Neuronal stem cell (in vitro differentiated cells): ENCODE results near the gene DDX39B.
A peak's percentile ranks its signal among the peaks of the same experiment; 100 is the strongest.

Source experiments
- DNase-seq: peaks from one replicate; pipeline ENCODE4 v3.0.0-alpha.2; 2013; ENCODE audit warnings: low spot score
- H2AFZ ChIP-seq: one replicate; pipeline ENCODE4 v1.6.1; 2013; ENCODE audit warnings: mild to moderate bottlenecking, low read length, inconsistent platforms
- H2AK5ac ChIP-seq: 2 replicates; pipeline ENCODE4 v1.6.1; 2013; ENCODE audit warnings: low read depth, mild to moderate bottlenecking, inconsistent platforms, low read length, moderate library complexity, mixed read lengths
- H2BK120ac ChIP-seq: 2 replicates; pipeline ENCODE4 v1.6.1; 2013; ENCODE audit warnings: low read depth, mild to moderate bottlenecking, inconsistent platforms, low read length, moderate library complexity, mixed read lengths
- H2BK12ac ChIP-seq: one replicate; pipeline ENCODE4 v1.6.1; 2013; ENCODE audit warnings: low read length, inconsistent platforms
- H2BK15ac ChIP-seq: 2 replicates; pipeline ENCODE4 v1.6.1; 2013; ENCODE audit warnings: mild to moderate bottlenecking, low read length, inconsistent platforms, mixed read lengths
- H2BK5ac ChIP-seq: one replicate; pipeline ENCODE4 v1.6.1; 2013; ENCODE audit warnings: inconsistent platforms, mild to moderate bottlenecking, low read length, moderate library complexity
- H3K14ac ChIP-seq: one replicate; pipeline ENCODE4 v1.6.1; 2013; ENCODE audit warnings: low read length, inconsistent platforms
- H3K18ac ChIP-seq: 2 replicates; pipeline ENCODE4 v1.6.1; 2013; ENCODE audit warnings: low read length, inconsistent platforms
- H3K23ac ChIP-seq: 2 replicates; pipeline ENCODE4 v1.6.1; 2013; ENCODE audit warnings: low read depth, mild to moderate bottlenecking, mixed read lengths, low read length, inconsistent platforms; ENCODE audit not compliant: poor library complexity
- H3K27ac ChIP-seq: replicated peaks from 3 replicates; pipeline ENCODE4 v1.5.1; 2013; ENCODE audit warnings: low read length, inconsistent platforms
- H3K27me3 ChIP-seq, 3 experiments: 2 replicates each; pipeline ENCODE4 v1.6.1; 2013; ENCODE audit warnings: low read length in 3 of 3, mild to moderate bottlenecking in 2 of 3, inconsistent platforms in 1 of 3, low read depth in 1 of 3, mixed read lengths in 1 of 3, moderate library complexity in 1 of 3; ENCODE audit not compliant: control insufficient read depth in 3 of 3, insufficient read depth in 3 of 3
- H3K36me3 ChIP-seq, 2 donors: replicated peaks in 1 of 2; 2 replicates each; pipeline ENCODE4 v1.6.1; 2013; ENCODE audit warnings: low read length in 2 of 2; ENCODE audit not compliant: control insufficient read depth in 2 of 2, insufficient read depth in 2 of 2
- H3K4ac ChIP-seq: 2 replicates; pipeline ENCODE4 v1.6.1; 2013; ENCODE audit warnings: inconsistent platforms, mild to moderate bottlenecking, low read length, moderate library complexity
- H3K4me1 ChIP-seq, 2 donors: 1 replicate in 1 of 2; 2 replicates in 1 of 2; pipeline ENCODE4 v1.6.1; 2013; ENCODE audit warnings: low read length in 2 of 2, low read depth in 1 of 2; ENCODE audit not compliant: control insufficient read depth in 2 of 2, insufficient read depth in 1 of 2
- H3K4me2 ChIP-seq: one replicate; pipeline ENCODE4 v1.6.1; 2013; ENCODE audit warnings: mild to moderate bottlenecking, low read length, inconsistent platforms; ENCODE audit not compliant: insufficient read depth, poor library complexity, severe bottlenecking
- H3K4me3 ChIP-seq, 2 donors: 2 replicates each; pipeline ENCODE4 v1.5.1; 2013; ENCODE audit warnings: low read length in 2 of 2, mild to moderate bottlenecking in 2 of 2, inconsistent platforms in 1 of 2, moderate library complexity in 1 of 2
- H3K79me1 ChIP-seq: one replicate; pipeline ENCODE4 v1.6.1; 2013; ENCODE audit warnings: low read depth, mild to moderate bottlenecking, inconsistent platforms, low read length, moderate library complexity
- H3K9ac ChIP-seq: one replicate; pipeline ENCODE4 v1.6.1; 2013; ENCODE audit warnings: mild to moderate bottlenecking, low read depth, low read length, inconsistent platforms; ENCODE audit not compliant: poor library complexity
- H3K9me3 ChIP-seq, 2 donors: replicated peaks in 1 of 2; 2 replicates each; pipeline versions ENCODE3 to v1.6.1; 2013; ENCODE audit warnings: low read length in 2 of 2, mild to moderate bottlenecking in 2 of 2, inconsistent platforms in 1 of 2, low read depth in 1 of 2, mixed read lengths in 1 of 2, moderate library complexity in 1 of 2; ENCODE audit not compliant: control insufficient read depth in 2 of 2, insufficient read depth in 1 of 2
- H4K8ac ChIP-seq: one replicate; pipeline ENCODE4 v1.6.1; 2013; ENCODE audit warnings: low read depth, mild to moderate bottlenecking, inconsistent platforms, low read length, moderate library complexity
- H4K91ac ChIP-seq: one replicate; pipeline ENCODE4 v1.6.1; 2013; ENCODE audit warnings: low read length, low read depth, mild to moderate bottlenecking, inconsistent platforms; ENCODE audit not compliant: poor library complexity
- WGBS, 2 donors: extraction: QIAGEN DNeasy Blood & Tissue Kit; methylation state at CpG; one replicate each; pipeline ENCODE4 v1.1.7; 2013; ENCODE audit warnings: missing lambda C conversion rate in 2 of 2, mixed read lengths in 1 of 2; ENCODE audit not compliant: insufficient read length in 2 of 2, insufficient replicate concordance in 1 of 2; ENCODE audit errors: extremely low coverage in 2 of 2; 5-methylcytosine and 5-hydroxymethylcytosine counted together

The DDX39B gene

GRCh38 chr6:31582230-31582643, 40.4 kb upstream of the DDX39B start, which contains the start of gene LTB:
Gene LTB, minus strand, starts transcription at chr6:31582424. Its CDS starts 7 bp downstream, at chr6:31582417.
- Histone ChIP-seq H4K8ac (no peak within 1 kb of the TSS), H4K91ac (no peak within 1 kb of the TSS), H2AFZ (peak within 1 kb of the TSS; percentile 100), H3K23ac (peak within 1 kb of the TSS; percentile 97), H3K79me1 (no peaks in the 10 kb centered on the region), H2AK5ac (peak within 1 kb of the TSS; percentile 95), H3K4me1 (peaks cover 2 to 9% of the 10 kb centered on the region in 2 donors), H3K4me2 (peak within 1 kb of the TSS; percentile 96), H2BK12ac (no peak within 1 kb of the TSS), H3K27me3 (peaks cover 0 to 36% (median 12%) of the 10 kb centered on the region in 3 experiments), H2BK120ac (no peak within 1 kb of the TSS), H3K4ac (peak within 1 kb of the TSS; percentile 17), H3K4me3 (peak within 1 kb of the TSS; percentile 63 to 96), H3K27ac (no peak within 1 kb of the TSS), H3K14ac (peak within 1 kb of the TSS; percentile 75), H2BK5ac (no peak within 1 kb of the TSS), H3K9ac (peak within 1 kb of the TSS; percentile 39), H3K18ac (peak within 1 kb of the TSS; percentile 97), H2BK15ac (peak within 1 kb of the TSS; percentile 79), H3K9me3 (no peaks in the 10 kb centered on the region), H3K36me3 (no peaks in the 10 kb centered on the region)
- no CpG with 5 or more reads among the region's 3 CpGs for WGBS, 2 donors
- no peak for DNase-seq

GRCh38 chr6:31581434-31582229, 39.8 kb upstream of the DDX39B start:
- H3K14ac ChIP-seq = peak overlapping the region; percentile 75
- H3K27me3 ChIP-seq = peaks cover 0 to 42% (median 12%) of the 10 kb centered on the region in 3 experiments
- peaks cover 2 to 9% of the 10 kb centered on the region in 2 donors for H3K4me1 ChIP-seq
- no peaks in the 10 kb centered on the region for H3K9me3 ChIP-seq
- no peak overlapping the region for H2BK12ac ChIP-seq
- H3K18ac ChIP-seq = peak overlapping the region; percentile 97
- no peak overlapping the region for H3K4ac ChIP-seq
- H3K4me3 ChIP-seq = peak overlapping the region; percentile 63 to 96
- H3K23ac ChIP-seq = peak overlapping the region; percentile 97
- H2BK120ac ChIP-seq = no peak overlapping the region
- no peak overlapping the region for H3K27ac ChIP-seq
- H3K9ac ChIP-seq = peak overlapping the region; percentile 39
- peak overlapping the region; percentile 95 for H2AK5ac ChIP-seq
- no peak overlapping the region for H2BK5ac ChIP-seq
- no CpG with 5 or more reads among the region's 21 CpGs for WGBS, 2 donors
- no peak overlapping the region for H4K91ac ChIP-seq
- H3K4me2 ChIP-seq = peak overlapping the region; percentile 96
- H3K36me3 ChIP-seq = no peaks in the 10 kb centered on the region
- H2AFZ ChIP-seq = peak overlapping the region; percentile 100
- H4K8ac ChIP-seq = no peak overlapping the region
- DNase-seq = peak; percentile 18
- H3K79me1 ChIP-seq = no peaks in the 10 kb centered on the region
- H2BK15ac ChIP-seq = peak overlapping the region; percentile 79

DNA sequence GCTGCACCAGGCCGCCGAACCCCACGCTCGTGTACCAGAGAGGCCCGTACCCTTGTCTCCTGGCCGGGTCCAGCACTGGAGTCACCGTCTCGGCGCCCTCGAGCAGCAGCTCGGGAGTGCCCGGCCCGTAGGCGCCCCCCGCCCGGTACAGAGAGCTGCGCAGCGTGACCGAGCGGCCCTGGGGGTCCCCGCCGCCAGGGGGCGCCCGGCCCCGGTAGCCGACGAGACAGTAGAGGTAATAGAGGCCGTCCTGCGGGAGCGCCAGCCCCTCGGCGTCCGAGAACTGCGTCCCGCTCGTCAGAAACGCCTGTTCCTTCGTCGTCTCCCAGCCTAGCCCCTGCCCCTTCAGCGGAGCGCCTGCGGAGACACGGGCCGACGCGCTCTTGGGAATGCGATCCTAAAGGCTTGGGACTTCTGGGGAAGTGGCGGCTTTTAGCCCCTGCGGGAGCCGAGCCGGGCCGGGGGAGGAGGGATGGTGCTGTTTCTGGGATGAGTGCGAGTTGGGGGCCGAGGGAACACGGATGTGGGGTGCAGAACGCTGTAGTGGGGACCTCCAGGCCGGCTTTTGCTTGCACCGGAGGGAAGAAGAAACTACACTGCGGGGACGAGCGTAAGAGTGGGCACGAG, 39.1 kb upstream of the DDX39B start:
- no peak overlapping the region for H2BK5ac ChIP-seq
- H3K9ac ChIP-seq = peak overlapping the region; percentile 96
- H3K36me3 ChIP-seq = no peaks in the 10 kb centered on the region
- H3K27me3 ChIP-seq = peaks cover 0 to 42% (median 12%) of the 10 kb centered on the region in 3 experiments
- DNase-seq = peak; percentile 83
- H4K8ac ChIP-seq = no peak overlapping the region
- peak overlapping the region; percentile 75 for H2BK120ac ChIP-seq
- WGBS, 2 donors = no CpG with 5 or more reads among the region's 62 CpGs
- H3K9me3 ChIP-seq = no peaks in the 10 kb centered on the region
- no peaks in the 10 kb centered on the region for H3K79me1 ChIP-seq
- H4K91ac ChIP-seq = peak overlapping the region; percentile 41
- H3K18ac ChIP-seq = peak overlapping the region; percentile 98
- peak overlapping the region; percentile 97 for H3K23ac ChIP-seq
- H2BK12ac ChIP-seq = no peak overlapping the region
- H3K4me3 ChIP-seq = peak overlapping the region; percentile 63 to 96
- H2AFZ ChIP-seq = peak overlapping the region; percentile 100
- H3K4me1 ChIP-seq = peaks cover 2 to 7% of the 10 kb centered on the region in 2 donors
- peak overlapping the region; percentile 79 for H2BK15ac ChIP-seq
- H3K27ac ChIP-seq = no peak overlapping the region
- peak overlapping the region; percentile 75 for H3K14ac ChIP-seq
- peak overlapping the region; percentile 31 for H3K4ac ChIP-seq
- H2AK5ac ChIP-seq = peak overlapping the region; percentile 95
- peak overlapping the region; percentile 96 for H3K4me2 ChIP-seq

- Histone ChIP-seq H3K18ac (peak overlapping the region; percentile 98), H4K8ac (no peak overlapping the region), H2BK5ac (no peak overlapping the region), H3K23ac (peak overlapping the region; percentile 97), H3K4me1 (peaks cover 2 to 7% of the 10 kb centered on the region in 2 donors), H3K14ac (no peak overlapping the region), H3K9me3 (no peaks in the 10 kb centered on the region), H2BK15ac (no peak overlapping the region), H3K79me1 (no peaks in the 10 kb centered on the region), H2AK5ac (peak overlapping the region; percentile 78), H2BK12ac (no peak overlapping the region), H3K4ac (peak overlapping the region; percentile 31), H3K4me3 (peak overlapping the region; percentile 63 to 74), H3K27ac (no peak overlapping the region), H4K91ac (peak overlapping the region; percentile 41), H3K9ac (no peak overlapping the region), H3K36me3 (no peaks in the 10 kb centered on the region), H3K27me3 (peaks cover 0 to 42% (median 12%) of the 10 kb centered on the region in 3 experiments), H2BK120ac (peak overlapping the region; percentile 75), H3K4me2 (peak overlapping the region; percentile 96), H2AFZ (peak overlapping the region; percentile 100)
- peak; percentile 15 for DNase-seq
- WGBS, 2 donors = no CpG with 5 or more reads among the region's 11 CpGs
Observed at GRCh38 chr6:31580438-31580740, 38.6 kb upstream of the DDX39B start.
